ENCODE data around the gene OR7D2.

DNA sequence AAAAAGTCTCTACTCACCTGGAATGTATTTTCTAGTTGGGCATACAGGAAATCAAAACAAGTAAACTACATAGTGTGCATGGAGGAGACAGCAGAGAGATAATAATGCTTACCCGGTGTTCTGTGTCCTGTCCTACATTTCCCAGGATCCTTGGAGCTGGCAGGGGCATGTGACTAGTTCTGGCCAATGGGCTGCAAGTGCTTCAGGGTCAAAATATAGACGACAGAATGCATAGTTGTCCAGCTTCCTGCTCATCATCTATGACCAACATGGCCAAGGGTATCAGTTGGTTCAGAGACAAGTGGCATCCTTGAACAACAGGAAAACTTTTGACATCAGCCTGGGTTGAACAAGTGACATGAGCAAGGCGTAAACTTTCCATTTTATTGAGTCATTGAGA is 30.1 kb upstream of the OR7D2 start:
- TF ChIP-seq, protein P1, sequence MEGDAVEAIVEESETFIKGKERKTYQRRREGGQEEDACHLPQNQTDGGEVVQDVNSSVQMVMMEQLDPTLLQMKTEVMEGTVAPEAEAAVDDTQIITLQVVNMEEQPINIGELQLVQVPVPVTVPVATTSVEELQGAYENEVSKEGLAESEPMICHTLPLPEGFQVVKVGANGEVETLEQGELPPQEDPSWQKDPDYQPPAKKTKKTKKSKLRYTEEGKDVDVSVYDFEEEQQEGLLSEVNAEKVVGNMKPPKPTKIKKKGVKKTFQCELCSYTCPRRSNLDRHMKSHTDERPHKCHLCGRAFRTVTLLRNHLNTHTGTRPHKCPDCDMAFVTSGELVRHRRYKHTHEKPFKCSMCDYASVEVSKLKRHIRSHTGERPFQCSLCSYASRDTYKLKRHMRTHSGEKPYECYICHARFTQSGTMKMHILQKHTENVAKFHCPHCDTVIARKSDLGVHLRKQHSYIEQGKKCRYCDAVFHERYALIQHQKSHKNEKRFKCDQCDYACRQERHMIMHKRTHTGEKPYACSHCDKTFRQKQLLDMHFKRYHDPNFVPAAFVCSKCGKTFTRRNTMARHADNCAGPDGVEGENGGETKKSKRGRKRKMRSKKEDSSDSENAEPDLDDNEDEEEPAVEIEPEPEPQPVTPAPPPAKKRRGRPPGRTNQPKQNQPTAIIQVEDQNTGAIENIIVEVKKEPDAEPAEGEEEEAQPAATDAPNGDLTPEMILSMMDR (IDR thresholded peaks at IDR 0.05): no peak
- TF ChIP-seq POLR2A (IDR thresholded peaks at IDR 0.05): no peak

Data from body of pancreas (tissue), 4 donors.